Ishikawa (cell line): ENCODE measurements around the gene ATP5PO.

Source experiments
- EP300 ChIP-seq: IDR thresholded peaks from 2 replicates; pipeline ENCODE4 v1.6.1; 2012; ENCODE audit warnings: borderline replicate concordance
- MAX ChIP-seq: IDR thresholded peaks from 2 replicates; pipeline ENCODE4 v1.6.1; 2012
- RAD21 ChIP-seq: IDR thresholded peaks from 2 replicates; pipeline ENCODE4 v1.6.1; 2012; ENCODE audit warnings: low read depth
- TAF1 ChIP-seq: IDR thresholded peaks from 2 replicates; pipeline ENCODE4 v1.6.1; 2012; ENCODE audit warnings: low read depth, mild to moderate bottlenecking
- YY1 ChIP-seq: IDR thresholded peaks from 2 replicates; pipeline ENCODE4 v1.6.1; 2012; ENCODE audit warnings: low read depth

DNA sequence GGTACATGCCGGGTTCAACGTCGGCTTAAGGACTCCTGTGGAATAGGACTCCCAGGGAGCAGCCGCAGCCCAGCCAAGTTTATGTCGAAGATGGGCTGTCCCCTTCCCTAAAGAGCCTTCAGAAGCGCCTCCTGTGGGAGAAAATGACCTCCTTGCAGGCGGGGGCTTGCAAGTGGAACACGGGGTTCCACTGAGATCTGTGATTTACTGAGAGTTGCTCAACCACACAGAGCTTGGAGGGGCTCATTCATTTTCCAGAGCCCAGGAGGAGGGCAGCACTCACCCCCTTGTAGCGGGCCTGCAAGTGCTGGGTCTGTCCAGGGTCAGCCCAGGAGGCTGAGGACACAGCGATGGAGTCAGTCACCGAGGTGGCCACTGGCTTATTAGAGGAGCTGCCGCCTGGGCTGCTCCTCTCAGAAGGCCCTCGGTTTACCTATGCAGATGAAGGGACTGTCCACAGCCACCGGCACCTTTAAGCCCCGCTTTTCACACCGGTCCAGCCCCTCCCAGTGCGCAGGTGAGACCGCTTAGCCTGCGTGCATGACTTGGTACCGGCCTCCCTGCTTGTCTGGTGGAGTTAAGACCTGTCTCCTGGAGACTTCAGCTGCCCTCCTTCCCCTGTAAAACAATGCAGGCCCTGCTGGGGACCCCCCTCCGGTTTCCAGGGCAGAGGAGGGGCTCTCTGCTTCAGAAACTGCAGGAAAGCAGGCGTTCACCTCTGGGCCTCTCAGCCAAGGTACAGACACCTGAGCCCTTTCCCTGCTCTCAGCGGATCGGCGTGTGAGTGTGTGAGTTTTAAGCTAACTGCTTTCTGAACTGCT, 57.5 kb downstream of the ATP5PO start:
- TF ChIP-seq EP300 (no peak), TAF1 (no peak), MAX (no peak), YY1 (no peak), RAD21 (no peak)
